ENCODE results near the gene BPIFB2. TPM values are rescaled to one million over a fixed set of nuclear protein-coding genes. Genes with fewer than 3 reads are reported as not detected.

BPIFB2 gene
- total RNA-seq, 1 donor from 2014 or later = not detected

DNA sequence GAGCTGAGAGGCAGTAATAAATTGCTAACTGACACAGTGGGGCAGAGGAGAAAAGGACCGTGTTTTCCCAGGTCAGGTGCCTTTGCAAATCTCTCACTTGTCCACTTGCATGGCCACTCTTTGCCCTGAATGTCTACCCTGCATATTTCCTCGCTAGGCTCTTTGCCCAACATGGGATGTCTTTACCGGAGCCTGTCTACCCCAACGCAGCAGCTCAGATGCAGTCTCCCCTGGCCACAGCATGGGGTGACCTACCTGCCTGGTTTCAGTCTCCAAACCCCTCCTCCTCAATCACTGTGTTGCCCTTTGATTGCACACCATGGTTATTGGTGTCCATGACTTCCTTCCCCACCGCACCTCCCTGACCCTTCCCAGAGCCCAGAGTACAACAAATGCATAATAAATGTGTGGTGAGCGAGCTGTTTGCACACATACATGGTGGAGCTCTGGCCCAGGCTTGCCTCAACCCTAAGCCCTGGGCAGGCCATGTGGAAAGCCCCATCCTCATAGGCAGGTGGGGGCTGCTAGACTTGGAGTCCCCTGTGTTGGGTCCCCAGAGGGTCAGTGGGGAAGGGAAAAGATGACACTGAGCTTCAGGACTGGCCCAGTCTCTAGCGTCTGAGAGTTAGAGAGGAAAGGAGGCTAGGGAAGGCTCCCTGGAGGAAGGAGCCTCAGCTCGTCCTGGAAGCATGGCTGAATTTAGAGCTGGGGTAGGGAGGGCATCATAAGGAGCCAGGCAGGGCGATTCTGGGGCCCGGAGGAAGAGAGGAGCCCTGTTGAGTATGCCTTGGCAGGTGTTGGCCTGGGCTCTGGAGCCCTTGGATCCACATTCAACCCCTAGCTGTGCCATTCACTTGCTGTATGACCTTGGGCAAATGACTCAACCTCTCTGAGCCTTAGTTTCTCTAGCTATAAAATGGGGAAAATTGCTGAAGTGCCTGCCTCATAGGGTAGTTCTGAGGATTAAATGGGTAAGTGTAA, 19.6 kb downstream of the BPIFB2 start:
- DNase-seq (ENCODE audit: low read depth) = no peak
- no peaks in the 10 kb centered on the region for H3K4me1 ChIP-seq (ENCODE audit: insufficient read depth, low read length)

GRCh38 chr20:33027769-33028751, 20.6 kb downstream of the BPIFB2 start:
- TF ChIP-seq CTCF (IDR thresholded peaks at IDR 0.05; ENCODE audit: insufficient read depth, low read depth, low read length) = no peak
- peaks cover 4% of the 10 kb centered on the region for H3K27me3 ChIP-seq (ENCODE audit: insufficient read depth, low read length)
- no peaks in the 10 kb centered on the region for H3K4me1 Mint-ChIP-seq (ENCODE audit: low read depth, unreplicated experiment)
- H2AFZ ChIP-seq (ENCODE audit: low read depth, low read length) = no peak overlapping the region
- no peak overlapping the region for H3K27ac ChIP-seq (ENCODE audit: low read depth, low read length)
- H3K27ac Mint-ChIP-seq (ENCODE audit: unreplicated experiment) = no peak overlapping the region
- H4K20me1 ChIP-seq (ENCODE audit: insufficient read depth, low read length) = no peaks in the 10 kb centered on the region
- H3K4me1 ChIP-seq (ENCODE audit: insufficient read depth, low read length) = no peaks in the 10 kb centered on the region
- H3K27me3 Mint-ChIP-seq (ENCODE audit: low read depth, unreplicated experiment) = peaks cover 16% of the 10 kb centered on the region
- no peaks in the 10 kb centered on the region for H3K36me3 ChIP-seq (ENCODE audit: insufficient read depth, low read length)
- peaks cover under 1% of the 10 kb centered on the region for H3K9me3 Mint-ChIP-seq (ENCODE audit: unreplicated experiment)
- no peak overlapping the region for H3K4me3 ChIP-seq (ENCODE audit: insufficient read depth, low read depth, low read length)
- no peak overlapping the region for H3K9ac ChIP-seq (ENCODE audit: low read length)
- no peaks in the 10 kb centered on the region for H3K9me3 ChIP-seq (ENCODE audit: insufficient read depth, low read depth, low read length)
- H3K4me3 Mint-ChIP-seq (ENCODE audit: unreplicated experiment) = no peak overlapping the region
- H3K79me2 ChIP-seq (ENCODE audit: insufficient read depth, low read length) = no peaks in the 10 kb centered on the region
- H3K4me2 ChIP-seq (ENCODE audit: low read length) = no peak overlapping the region
- no peak for FAIRE-seq
- no peak for DNase-seq (ENCODE audit: low read depth)
- H3K36me3 Mint-ChIP-seq (ENCODE audit: low read depth, unreplicated experiment) = no peaks in the 10 kb centered on the region

More for the DNA sequence above, 19.6 kb downstream of the BPIFB2 start:
- no peaks in the 10 kb centered on the region for H3K36me3 Mint-ChIP-seq (ENCODE audit: low read depth, unreplicated experiment)
- Histone ChIP-seq H3K4me2 (ENCODE audit: low read length) (no peak overlapping the region), H2AFZ (ENCODE audit: low read depth, low read length) (no peak overlapping the region), H3K4me3 (ENCODE audit: insufficient read depth, low read depth, low read length) (no peak overlapping the region), H3K9me3 (ENCODE audit: insufficient read depth, low read depth, low read length) (no peaks in the 10 kb centered on the region), H3K27ac (ENCODE audit: low read depth, low read length) (no peak overlapping the region), H3K9ac (ENCODE audit: low read length) (no peak overlapping the region), H4K20me1 (ENCODE audit: insufficient read depth, low read length) (no peaks in the 10 kb centered on the region), H3K79me2 (ENCODE audit: insufficient read depth, low read length) (no peaks in the 10 kb centered on the region), H3K36me3 (ENCODE audit: insufficient read depth, low read length) (no peaks in the 10 kb centered on the region), H3K27me3 (ENCODE audit: insufficient read depth, low read length) (peaks cover 4% of the 10 kb centered on the region)
- H3K4me3 Mint-ChIP-seq (ENCODE audit: unreplicated experiment) = no peak overlapping the region
- no peaks in the 10 kb centered on the region for H3K4me1 Mint-ChIP-seq (ENCODE audit: low read depth, unreplicated experiment)
- TF ChIP-seq EZH2 (IDR thresholded peaks at IDR 0.05; ENCODE audit: insufficient read depth, low read length) (no peak), CTCF (IDR thresholded peaks at IDR 0.05; ENCODE audit: insufficient read depth, low read depth, low read length) (no peak)
- H3K27me3 Mint-ChIP-seq (ENCODE audit: low read depth, unreplicated experiment) = peaks cover 14% of the 10 kb centered on the region
- FAIRE-seq = no peak
- H3K27ac Mint-ChIP-seq (ENCODE audit: unreplicated experiment) = no peak overlapping the region
- no peaks in the 10 kb centered on the region for H3K9me3 Mint-ChIP-seq (ENCODE audit: unreplicated experiment)

All from astrocyte (in vitro differentiated cells and primary cell).